ENCODE data around the gene STRN.
"Not testable (repeated sequence)": the region's sequence is repeated elsewhere in the genome, so short reads cannot be mapped to it uniquely, and the experiment has no call there.

GRCh38 chr2:36922629-36923028 is 43.7 kb downstream of the STRN start:
- not testable (repeated sequence) for TF ChIP-seq POLR2A (IDR thresholded peaks at IDR 0.05)
- TF ChIP-seq, protein P1, sequence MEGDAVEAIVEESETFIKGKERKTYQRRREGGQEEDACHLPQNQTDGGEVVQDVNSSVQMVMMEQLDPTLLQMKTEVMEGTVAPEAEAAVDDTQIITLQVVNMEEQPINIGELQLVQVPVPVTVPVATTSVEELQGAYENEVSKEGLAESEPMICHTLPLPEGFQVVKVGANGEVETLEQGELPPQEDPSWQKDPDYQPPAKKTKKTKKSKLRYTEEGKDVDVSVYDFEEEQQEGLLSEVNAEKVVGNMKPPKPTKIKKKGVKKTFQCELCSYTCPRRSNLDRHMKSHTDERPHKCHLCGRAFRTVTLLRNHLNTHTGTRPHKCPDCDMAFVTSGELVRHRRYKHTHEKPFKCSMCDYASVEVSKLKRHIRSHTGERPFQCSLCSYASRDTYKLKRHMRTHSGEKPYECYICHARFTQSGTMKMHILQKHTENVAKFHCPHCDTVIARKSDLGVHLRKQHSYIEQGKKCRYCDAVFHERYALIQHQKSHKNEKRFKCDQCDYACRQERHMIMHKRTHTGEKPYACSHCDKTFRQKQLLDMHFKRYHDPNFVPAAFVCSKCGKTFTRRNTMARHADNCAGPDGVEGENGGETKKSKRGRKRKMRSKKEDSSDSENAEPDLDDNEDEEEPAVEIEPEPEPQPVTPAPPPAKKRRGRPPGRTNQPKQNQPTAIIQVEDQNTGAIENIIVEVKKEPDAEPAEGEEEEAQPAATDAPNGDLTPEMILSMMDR (IDR thresholded peaks at IDR 0.05), result not testable (repeated sequence)

Measured in upper lobe of left lung (tissue), 4 donors.